Measurements from ENCODE around the gene SLC5A3. TPM values are rescaled to one million over a fixed set of nuclear protein-coding genes. Genes with fewer than 3 reads are reported as not detected.

SLC5A3 gene
- total RNA-seq, 4 donors from 2014 or later: 32.8 to 63.4 (median 46.5) TPM

DNA sequence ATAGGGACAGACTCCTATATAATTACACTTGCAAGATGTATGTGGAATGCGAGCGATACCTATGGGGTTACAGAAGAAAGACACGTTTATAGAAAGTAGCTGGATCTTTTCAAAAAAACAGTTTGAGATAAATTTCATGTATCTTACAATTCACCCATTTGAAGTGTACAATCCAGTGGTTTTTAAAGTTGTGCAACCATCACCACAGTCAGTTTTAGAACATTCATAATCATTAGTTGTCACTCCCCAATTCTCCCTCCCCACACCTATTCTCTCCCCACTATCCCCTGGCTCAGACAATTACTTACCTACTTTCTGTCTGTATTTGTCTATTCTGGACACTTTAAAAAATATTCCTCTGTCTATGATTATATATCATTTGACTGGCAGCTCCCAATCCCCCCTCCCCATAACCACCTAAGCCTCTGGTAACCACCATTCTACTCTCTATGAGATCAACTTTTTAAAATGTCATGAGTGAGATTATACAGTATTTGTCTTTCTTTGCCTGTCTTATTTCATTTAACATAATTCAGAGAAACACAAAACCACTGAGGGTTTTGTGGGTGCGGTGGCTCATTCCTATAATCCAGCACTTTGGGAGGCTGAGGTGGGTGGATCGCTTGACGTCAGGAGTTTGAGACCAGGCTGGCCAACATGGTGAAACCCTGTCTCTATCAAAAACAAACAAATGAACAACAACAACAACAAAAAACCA is 39.1 kb downstream of the SLC5A3 start:
- no peak for TF ChIP-seq CTCF (IDR thresholded peaks at IDR 0.05; ENCODE audit: low read depth)

GRCh38 chr21:34113842-34114241 is 40.5 kb downstream of the SLC5A3 start:
- no peak for TF ChIP-seq CTCF (IDR thresholded peaks at IDR 0.05; ENCODE audit: low read depth)

- no peak for TF ChIP-seq CTCF (IDR thresholded peaks at IDR 0.05; ENCODE audit: low read depth)
Observed at GRCh38 chr21:34115160-34115559, 41.8 kb downstream of the SLC5A3 start.

GRCh38 chr21:34116569-34116968 is 43.2 kb downstream of the SLC5A3 start:
- TF ChIP-seq CTCF (IDR thresholded peaks at IDR 0.05; ENCODE audit: low read depth): no peak

GRCh38 chr21:34120867-34121266 is 47.5 kb downstream of the SLC5A3 start:
- TF ChIP-seq CTCF (IDR thresholded peaks at IDR 0.05; ENCODE audit: low read depth): no peak

GRCh38 chr21:34122047-34122446 is 48.7 kb downstream of the SLC5A3 start:
- no peak for TF ChIP-seq CTCF (IDR thresholded peaks at IDR 0.05; ENCODE audit: low read depth)

Other genes starting within 250 kb of the SLC5A3 start
- 100 to 1,000 TPM; 166 to 271 (median 236) TPM for gene ATP5PO, start 157.8 kb upstream of the SLC5A3 start, total RNA-seq
- gene MRPS6, start within 50 bp of the SLC5A3 start, total RNA-seq: 10 to 100 TPM; 32.8 to 88.1 (median 68.5) TPM

Data from subcutaneous adipose tissue (tissue), 4 donors.